GM23248 (cell line): Measurements from ENCODE around the gene TECPR2.

Experiments used
- EZH2 ChIP-seq: fragments of 200-600 bp; sonication (generic); IDR thresholded peaks from 2 replicates; pipeline ENCODE4 v1.6.1; 2018; ENCODE audit warnings: antibody characterized with exemption, mild to moderate bottlenecking; ENCODE audit not compliant: insufficient read depth, poor library complexity, severe bottlenecking
- EZH2phosphoT487 ChIP-seq: fragments of 200-600 bp; sonication (generic); IDR thresholded peaks from 2 replicates; pipeline ENCODE4 v1.6.1; 2018; ENCODE audit warnings: antibody characterized with exemption, moderate library complexity, mild to moderate bottlenecking, low read depth; ENCODE audit not compliant: insufficient read depth

DNA sequence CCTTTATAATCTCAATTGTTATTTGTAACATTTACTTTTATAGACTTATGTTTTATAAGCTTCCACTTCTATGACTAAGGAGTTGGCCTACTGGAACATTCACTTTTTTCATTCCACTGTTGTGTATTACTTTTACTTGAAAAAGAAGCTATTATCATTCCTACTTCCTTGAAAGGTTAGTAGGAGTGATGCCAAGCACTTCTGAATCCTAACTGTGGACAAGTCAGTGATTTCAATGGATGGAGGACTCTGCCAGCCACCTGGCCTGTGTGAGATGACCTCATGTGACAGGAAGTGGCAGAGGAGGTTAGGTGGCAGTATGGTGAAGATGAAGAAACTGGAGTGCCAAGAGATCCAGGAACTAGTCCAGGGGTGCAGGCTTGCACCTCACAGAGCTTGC, 46.0 kb downstream of the TECPR2 start:
- TF ChIP-seq EZH2 = no peak
- TF ChIP-seq EZH2phosphoT487 = no peak
